NCI-H128 (cell line): Measurements from ENCODE around the gene MAP4K1.
"Not testable (repeated sequence)": the region's sequence is repeated elsewhere in the genome, so short reads cannot be mapped to it uniquely, and the experiment has no call there.

Experiments
- DNase-seq: peaks from one replicate; lab custom pipeline; 2025; ENCODE audit not compliant: unreplicated experiment; lab: John Stamatoyannopoulos, UW

MAP4K1 gene

DNA sequence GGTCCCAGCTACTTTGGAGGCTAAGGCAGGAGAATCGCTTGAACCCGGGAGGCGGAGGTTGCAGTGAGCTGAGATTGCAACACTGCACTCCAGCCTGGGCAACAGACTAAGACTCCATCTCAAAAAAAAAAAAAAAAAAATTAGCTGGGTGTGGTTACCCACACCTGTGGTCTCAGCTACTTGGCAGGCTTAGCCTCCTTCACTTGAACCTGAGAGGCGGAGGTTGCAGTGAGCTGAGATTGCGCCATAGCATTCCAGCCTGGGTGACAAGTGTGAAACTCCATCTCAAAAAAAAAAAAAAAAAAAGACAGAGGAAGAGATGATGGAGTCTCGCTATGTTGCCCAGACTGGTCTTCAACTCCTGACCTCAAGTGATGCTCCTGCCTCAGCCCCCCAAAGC, 38.4 kb downstream of the MAP4K1 start:
- not testable (repeated sequence) for DNase-seq

DNA sequence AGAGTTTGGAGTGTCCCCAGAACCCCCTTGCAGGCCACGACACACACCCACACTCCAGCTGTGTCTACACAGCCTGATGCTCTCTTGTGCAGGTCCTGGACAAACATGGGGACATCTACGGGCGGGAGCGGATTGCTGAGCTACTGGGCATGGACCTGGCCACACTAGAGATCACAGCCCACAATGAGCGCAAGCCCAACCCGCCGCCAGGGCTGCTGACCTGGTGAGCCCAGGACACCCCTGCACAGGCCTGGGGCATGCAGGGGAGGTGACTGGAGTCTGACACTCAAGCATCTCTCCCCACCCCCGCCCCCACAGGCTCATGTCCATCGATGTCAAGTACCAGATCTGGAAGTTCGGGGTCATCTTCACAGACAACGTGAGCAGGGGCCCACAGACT, 39.9 kb downstream of the MAP4K1 start:
- DNase-seq, result no peak

DNA sequence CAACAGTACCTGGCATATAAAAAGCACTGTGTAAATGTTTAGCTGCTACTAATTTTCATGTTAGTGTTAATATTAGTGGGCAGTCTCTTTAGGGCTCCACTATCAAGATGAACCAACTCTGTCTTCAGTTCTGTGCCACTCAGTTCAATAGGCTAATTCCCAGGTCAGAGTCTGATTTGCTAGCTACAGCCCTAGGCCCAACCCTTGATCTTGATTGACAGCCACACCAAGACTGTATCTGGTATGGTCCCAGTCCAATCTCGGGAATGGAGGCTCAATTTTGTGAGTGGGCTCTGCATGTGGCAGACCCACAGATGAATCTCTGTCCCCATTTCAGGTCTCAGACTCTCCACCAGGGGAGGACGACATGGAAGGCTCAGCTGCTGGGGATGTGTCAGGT, 46.1 kb downstream of the MAP4K1 start:
- no peak for DNase-seq

DNA sequence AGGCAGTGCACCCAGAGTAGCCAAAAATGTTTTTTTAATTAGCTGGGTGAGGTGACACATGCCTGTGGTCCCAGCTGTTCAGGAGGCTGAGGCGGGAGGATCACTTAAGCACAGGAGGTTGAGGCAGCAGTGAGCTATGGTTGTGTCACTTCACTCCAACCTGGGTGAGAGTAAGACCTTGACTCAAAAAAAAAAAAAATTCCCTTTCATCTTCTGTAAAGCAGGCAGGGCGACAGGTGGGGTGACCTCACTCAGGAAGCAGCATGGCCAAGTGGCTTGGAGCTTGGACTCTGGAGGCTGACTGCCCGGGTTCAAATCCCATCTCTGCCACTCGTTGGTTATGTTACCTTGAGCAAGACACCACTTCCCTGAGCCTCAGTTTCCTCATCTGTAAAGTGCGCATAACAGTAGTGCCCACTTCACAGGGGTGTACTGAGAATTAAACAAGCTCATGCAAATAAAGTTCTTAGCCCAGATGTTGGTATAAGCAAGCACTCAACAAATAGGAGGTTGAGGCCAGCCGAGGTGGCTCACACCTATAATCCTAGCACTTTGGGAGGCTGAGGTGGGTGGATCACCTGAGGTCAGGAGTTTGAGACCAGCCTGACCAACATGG, 48.3 kb downstream of the MAP4K1 start:
- no peak for DNase-seq

DNA sequence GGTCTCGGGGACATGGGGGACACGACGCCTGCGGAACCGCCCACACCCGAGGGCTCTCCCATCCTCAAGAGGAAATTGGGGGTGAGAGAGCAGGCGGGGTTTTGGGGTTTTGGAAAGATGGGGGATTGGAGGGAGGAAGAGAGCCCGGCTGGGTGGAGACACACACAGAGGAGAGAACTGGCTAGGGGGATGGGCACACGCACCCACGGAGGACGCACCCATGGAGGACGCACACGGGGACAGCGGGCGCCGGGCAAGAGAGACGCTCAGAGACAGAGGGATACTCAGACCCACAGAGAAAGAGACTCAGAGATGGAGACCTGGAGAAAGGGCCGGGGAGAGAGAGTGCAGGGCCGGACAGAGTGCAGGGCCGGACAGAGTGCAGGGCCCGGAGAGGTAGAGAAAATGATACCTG, 52.1 kb downstream of the MAP4K1 start:
- no peak for DNase-seq

DNA sequence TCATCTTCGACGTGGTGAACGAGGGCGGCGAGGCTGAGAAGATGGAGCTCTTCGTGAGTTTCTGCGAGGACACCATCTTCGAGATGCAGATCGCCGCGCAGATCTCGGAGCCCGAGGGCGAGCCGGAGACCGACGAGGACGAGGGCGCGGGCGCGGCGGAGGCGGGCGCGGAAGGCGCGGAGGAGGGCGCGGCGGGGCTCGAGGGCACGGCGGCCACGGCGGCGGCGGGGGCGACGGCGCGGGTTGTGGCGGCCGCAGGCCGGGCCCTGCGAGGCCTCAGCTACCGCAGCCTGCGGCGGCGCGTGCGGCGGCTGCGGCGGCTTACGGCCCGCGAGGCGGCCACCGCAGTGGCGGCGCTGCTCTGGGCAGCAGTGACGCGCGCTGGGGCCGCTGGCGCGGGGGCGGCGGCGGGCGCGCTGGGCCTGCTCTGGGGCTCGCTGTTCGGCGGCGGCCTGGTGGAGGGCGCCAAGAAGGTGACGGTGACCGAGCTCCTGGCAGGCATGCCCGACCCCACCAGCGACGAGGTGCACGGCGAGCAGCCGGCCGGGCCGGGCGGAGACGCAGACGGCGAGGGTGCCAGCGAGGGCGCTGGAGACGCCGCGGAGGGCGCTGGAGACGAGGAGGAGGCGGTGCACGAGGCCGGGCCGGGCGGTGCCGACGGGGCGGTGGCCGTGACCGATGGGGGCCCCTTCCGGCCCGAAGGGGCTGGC, 52.6 kb downstream of the MAP4K1 start:
- DNase-seq, result no peak

DNA sequence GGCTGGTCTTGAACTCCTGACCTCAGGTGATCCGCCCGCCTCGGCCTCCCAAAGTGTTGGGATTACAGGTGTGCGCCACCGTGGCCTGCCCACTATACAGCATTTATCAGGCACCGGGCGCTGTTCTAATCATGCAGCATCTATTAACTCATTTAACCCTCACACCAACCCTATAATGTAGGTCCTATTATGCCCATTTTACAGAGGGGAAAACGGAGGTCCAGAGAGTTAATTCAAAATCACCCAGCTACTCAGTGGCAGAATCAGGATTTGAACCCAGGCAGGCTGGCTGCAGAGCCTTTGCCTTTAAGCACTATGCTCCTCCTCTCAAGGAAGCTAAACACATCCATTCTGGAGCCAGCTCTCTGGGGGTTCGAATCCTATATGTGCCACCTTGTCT, 54.3 kb downstream of the MAP4K1 start:
- no peak for DNase-seq

DNA sequence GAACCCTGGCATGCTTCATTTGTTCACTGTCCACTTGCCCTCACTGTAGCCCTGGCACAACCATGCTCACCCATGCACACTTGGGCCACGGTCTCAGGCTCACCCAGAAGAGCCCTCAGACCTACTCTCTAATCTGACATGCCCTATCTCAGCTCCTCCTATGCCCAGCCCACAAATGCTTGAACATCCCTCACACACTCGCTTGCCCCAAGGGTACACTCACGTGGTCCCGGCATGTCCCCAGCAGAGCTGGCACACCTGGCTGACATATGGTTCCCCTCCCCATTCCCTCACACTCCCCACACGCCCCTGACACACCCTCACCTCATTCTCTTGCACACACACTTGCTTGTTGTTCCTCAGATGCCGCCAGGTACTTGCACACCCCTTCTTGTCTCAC, 55.7 kb downstream of the MAP4K1 start:
- no peak for DNase-seq

DNA sequence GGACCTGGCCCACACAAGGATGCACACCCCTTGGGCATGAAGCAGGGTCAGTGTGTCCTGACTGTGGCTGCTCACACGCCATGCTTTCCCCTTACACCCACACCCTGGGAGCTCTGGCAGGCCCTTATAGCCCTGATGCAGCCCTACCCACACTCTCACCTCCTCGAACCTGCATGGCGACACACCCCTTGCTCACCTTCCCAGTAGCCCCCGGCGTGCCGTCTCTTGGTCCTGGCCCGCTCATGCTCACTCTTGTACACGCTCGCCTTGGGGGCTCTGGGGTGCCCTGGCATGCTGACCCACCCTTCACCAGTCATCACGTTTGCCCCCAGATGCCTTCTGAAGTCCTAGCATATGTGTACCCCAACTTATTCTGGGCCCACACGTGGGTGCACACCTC, 56.1 kb downstream of the MAP4K1 start:
- DNase-seq, result no peak

DNA sequence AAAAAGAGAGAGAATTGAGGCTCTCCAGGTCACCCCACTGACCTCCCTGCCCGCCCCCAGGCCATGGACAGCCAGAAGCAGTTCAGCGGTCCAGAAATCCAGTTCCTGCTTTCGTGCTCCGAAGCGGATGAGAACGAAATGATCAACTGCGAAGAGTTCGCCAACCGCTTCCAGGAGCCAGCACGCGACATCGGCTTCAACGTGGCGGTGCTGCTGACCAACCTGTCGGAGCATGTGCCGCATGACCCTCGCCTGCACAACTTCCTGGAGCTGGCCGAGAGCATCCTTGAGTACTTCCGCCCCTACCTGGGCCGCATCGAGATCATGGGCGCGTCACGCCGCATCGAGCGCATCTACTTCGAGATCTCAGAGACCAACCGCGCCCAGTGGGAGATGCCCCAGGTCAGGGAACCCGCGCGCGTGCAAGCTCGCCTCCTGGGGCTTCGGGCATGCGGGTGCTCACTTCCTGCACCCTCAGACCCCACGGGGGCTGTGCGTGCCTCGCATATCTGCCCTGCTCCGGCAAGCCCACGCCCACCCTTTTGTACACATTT, 56.6 kb downstream of the MAP4K1 start:
- DNase-seq, result no peak

DNA sequence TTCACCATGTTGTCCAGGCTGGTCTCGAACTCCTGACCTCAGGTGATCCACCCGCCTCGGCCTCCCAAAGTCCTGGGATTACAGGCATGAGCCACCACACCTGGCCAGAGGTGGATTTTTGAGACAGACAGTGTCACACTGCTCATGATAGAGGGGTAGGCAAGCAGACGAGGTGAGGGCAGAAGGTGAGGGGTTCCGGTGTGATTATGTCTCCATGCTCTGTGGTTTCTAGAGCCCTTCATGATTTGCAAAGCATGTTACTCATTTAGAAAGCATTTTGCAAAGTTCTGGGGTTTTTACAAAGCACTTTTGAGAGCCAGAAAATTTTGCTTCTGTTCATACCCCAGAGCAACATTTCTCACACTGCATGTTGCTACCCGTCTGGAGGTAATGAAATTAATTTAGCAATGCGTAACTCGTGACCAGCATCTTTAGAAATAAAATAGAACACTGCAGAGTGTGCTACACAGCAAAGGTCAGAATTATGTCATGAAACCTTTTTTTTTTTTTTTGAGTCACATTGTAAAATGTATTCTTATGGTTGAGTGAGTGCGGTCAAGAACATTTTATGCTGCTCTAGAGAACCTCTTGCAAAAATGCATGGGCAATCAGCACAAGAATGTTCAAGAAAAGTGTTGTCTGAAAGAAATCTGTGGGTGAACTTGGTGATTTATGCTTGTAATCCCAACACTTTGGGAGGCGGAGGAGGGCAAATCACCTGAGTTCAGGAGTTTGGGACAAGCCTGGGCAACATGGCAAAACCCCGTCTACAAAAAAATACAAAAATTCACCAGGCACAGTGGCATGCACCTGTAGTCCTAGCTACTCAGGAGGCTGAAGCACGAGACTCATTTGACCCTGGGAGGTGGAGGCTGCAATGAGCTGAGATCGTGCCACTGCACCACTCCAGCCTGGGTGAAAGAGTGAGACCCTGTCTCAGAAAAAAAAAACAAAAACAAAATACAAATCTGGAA, 58.0 kb downstream of the MAP4K1 start:
- no peak for DNase-seq

DNA sequence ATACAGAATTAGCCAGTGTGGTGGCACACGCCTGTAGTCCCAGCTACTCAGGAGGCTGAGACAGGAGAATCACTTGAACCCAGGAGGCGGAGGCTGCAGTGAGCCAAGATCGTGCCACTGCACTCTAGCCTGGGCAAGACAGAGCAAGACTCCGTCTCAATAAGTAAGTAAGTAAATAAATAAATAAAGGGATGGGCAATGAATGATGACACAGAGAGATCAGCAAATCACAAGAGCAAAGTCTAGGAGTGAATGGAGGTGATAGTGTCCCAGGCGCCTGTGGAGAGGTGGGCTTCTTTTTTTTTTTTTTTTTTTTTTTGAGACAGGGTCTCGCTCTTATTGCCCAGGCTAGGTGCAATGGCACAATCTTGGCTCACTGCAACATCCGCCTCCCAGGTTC, 58.8 kb downstream of the MAP4K1 start:
- not testable (repeated sequence) for DNase-seq

DNA sequence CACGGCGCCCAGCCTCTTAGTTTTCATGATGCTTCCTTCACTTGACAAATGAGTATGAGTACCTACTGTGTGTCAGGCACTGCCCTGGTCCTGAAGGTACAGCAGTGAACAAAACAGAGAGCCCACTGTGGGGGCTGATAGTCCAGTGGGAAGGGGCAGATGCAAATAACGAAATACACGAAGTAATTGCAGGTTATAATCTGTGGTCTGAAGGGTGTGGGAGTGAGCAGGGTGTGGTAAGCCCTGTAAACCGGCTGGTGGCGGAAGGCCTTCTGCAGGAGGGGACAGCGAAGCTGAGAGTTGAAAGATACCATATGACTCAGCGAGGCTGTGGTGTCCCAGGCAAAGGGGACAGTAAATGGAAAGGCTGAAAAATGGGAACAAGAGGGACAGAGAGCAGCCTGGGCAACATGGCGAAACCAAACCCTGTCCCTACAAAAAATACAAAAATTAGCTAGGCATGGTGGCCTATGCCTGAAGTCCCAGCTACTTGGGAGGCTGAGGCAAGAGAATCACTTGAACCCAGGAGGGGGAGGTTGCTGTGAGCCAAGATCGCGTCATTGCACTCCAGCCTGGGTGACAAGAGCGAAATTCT, 60.5 kb downstream of the MAP4K1 start:
- DNase-seq, result no peak

DNA sequence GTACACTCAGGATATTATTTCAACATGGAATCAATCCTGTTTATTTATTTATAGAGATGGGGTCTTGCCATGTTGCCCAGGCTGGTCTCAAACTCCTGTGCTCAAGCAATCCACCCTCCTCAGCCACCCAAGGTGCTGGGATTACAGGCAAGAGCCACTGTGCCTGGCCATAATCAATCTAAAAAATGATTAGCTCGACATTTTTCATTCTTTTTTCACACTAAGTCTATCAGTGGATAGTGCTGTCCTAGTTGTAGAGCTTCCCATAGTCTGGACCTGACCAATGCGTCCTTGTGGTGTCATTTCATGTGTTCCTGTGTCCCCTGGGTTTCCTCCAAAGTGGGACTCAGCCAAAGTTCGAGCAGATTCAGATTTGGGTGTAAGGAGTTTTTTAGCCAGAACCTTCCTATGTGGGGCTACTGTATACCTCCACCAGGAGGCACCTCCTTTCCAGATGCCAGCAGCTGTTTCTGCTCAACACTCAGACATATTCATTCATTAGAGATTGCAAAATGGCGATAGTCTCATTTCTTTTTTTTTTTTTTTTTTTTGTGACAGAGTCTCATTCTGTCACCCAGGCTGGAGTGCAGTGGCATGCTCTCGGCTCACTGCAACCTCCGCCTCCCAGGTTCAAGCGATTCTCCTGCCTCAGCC, 61.1 kb downstream of the MAP4K1 start:
- no peak for DNase-seq

DNA sequence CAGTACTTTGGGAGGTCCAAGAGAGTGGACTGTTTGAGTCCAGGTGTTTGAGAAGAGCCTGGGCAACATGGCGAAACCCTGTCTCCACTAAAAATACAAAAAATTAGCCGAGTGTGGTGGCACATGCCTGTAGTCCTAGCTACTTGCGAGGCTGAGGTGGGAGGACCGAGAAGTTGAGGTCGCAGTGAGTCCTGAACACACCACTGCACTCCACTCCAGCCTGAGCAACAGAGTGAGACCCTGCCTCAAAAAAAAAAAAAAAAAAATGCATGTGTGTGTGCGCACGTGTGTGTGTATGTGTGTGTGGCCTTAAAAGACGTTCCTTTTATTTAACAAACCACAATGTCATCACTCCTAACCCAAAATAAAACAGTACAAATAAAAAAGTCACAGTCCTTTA, 62.6 kb downstream of the MAP4K1 start:
- DNase-seq, result no peak

DNA sequence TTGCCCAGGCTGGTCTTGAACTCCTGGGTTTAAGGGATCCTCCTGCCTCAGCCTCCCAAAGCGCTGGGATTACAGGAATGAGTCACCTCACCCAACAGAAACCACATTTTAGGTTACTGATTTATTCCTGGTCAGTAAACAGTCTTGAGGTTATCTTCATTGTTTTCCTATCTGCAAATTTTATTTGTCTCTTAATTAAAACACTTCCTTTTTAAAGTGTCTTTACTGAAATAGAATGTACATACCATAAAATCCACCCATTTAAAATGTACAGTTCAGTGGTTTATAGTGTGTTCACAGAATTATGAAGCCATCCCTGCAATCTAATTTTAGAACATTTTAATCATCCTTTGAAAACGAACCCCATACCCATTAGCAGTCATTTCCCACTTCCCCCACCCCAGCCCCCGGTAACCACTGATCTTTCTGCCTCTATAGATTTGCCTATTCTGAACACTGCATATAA, 63.0 kb downstream of the MAP4K1 start:
- no peak for DNase-seq

DNA sequence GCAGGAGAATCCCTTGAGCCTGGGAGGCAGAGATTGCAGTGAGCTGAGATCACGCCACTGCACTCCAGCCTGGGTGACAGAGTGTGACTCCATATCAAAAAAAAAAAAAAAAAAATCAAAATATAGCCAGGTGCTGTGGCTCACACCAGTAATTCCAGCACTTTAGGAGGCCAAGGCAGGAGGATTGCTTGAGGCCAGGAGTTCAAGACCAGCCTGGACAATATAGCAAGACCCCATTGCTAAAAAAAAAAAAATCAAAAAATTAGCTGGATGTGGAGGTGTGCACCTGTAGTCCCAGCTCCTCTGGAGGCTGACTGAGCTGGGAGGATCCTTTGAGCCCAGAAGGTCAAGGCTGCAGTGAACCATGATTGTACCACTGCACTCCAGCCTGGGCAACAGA, 64.5 kb downstream of the MAP4K1 start:
- not testable (repeated sequence) for DNase-seq

DNA sequence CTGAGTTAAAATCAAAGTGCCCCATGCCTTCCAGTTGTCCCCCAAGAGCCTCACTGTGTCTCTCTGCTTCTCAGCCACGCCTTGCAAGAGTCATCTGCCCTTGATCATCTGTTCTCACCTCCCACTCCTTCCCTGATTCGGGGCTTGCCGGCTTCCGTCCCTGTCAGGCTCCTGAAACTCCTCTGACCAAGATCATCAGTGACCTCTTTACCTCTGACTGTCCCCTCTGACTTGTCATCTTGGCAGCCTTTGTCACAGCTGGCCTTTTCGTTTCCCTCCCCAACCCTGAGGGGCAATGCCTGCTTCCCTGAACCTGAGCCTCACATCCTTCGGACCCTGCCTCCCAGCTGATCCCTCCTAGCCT, 66.3 kb downstream of the MAP4K1 start:
- no peak for DNase-seq

DNA sequence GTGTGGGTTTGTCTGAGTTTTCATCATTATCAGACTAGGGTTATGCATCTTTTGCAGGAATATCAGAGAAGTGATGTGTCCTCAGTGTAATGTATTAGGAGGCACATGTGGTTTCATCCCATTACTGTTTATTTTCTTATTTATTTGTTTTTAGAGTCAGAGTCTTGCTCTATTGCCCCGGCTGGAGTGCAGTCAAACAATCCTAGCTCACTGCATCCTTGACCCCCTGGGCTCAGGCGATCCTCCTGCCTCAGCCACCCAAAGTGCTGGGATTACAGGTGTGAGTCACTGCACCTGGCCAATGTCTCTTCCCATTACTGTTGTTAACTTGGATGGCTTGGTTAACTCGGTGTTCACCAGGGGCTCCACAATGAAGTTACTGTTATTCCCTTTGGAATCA, 67.4 kb downstream of the MAP4K1 start:
- DNase-seq, result no peak

DNA sequence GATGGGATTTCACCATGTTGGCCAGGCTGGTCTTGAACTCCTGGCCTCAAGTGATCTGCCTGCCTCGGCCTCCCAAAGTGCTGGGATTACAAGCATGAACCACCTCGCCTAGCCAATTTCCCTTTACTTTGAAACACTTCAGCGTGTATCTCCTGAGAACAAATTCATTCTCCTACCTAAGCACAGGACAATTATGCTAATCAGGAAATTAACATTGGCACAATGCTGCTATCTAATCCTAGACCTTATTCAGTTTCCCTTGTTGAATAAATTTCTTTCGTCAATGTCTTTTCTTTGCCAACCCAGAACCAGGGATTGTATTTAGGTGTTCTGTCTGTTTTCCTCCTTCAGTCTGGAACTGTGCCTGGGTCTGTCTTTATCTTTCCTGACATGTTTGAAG, 67.8 kb downstream of the MAP4K1 start:
- no peak for DNase-seq

DNA sequence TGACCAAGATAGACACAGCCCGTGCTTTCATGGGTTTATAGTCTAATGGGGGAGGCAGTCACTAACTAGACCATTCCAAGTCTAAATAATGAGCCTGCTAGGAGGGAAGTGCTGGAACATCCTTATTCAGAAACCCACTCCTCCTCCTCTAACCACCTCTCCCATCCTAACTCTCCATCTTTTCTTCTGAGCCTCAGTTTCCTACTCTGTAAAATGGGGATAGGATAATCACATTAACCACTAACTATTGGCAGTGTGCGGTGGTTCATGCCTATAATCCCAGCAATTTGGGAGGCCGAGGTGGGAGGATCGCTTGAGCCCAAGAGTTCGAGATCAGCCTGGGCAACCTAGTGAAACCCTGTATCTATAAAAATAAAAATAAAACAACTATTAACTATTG, 68.7 kb downstream of the MAP4K1 start:
- no peak for DNase-seq
